HG03135 (cell line): ENCODE results near the gene FFAR3.
"Not testable (repeated sequence)": the region's sequence is repeated elsewhere in the genome, so short reads cannot be mapped to it uniquely, and the experiment has no call there.

Experiments used
- ATAC-seq: cut with Tn5 transposase; IDR thresholded peaks from one replicate; pipeline ENCODE4 v1.9.1; 2021; ENCODE audit warnings: mild to moderate bottlenecking, moderate library complexity; ENCODE audit not compliant: unreplicated experiment

Gene FFAR3

DNA sequence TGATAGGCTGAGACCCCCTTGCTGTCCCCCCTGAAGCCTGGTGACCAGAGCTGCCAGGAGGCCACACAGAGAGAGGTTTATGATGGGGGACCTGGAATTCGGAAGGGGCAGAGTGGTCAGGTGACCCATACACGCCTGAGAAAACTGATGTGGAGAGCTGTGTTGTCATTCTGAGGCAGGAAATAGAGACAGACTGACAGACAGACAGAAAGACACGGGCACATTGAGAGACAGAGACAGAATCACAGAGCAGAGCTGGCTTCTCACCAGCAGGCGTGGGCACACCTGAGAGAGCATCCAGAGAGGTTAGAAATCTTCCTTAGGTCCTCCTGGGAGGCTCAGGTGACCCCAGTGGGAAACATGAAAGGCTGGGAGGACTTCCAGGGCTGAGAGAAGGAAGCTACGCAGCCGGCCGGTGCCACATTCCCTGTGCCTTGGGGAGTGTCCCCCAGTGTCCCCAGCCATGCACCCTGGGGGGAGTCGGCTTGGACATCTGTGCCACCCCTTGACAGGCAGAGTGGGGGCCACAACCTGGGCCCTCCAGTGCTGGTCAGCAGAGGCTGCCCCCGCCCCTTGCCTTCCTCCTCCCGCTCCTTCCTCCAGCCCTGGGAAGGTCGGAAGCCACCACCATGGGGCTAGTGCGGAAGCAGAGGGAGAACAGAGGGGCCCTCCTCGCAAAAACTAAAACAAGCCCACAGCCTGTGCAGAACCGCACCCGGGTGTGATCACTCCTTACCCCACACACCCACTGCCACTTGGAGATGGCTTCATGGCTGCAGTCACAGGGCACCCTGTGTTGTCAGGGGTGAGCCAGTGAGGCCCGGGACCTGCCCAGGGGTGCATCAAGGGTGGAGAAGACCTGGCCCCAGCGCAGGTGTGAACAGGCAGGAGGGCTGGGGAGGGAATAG is 8.4 kb upstream of the FFAR3 start:
- ATAC-seq, result no peak

DNA sequence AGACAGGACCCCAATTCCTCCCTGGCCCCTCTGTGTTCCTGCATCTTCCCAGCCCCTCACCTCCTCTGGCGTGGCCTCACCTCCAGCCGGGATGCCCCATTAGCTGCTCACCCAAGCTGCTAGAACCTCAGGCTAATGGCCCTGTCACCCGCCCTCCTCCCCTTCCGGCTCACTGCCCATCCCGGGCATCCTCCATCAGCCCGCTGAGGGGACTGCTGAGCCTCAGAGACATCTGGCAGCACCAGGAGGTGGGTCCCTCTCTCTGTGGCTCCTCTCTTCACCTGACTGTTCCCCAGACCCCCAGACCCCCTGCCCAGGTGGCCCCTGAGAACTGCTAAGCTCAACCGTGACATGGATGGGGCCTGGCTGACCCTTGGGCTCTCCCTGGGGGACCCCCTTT is 7.7 kb upstream of the FFAR3 start:
- ATAC-seq, result no peak

DNA sequence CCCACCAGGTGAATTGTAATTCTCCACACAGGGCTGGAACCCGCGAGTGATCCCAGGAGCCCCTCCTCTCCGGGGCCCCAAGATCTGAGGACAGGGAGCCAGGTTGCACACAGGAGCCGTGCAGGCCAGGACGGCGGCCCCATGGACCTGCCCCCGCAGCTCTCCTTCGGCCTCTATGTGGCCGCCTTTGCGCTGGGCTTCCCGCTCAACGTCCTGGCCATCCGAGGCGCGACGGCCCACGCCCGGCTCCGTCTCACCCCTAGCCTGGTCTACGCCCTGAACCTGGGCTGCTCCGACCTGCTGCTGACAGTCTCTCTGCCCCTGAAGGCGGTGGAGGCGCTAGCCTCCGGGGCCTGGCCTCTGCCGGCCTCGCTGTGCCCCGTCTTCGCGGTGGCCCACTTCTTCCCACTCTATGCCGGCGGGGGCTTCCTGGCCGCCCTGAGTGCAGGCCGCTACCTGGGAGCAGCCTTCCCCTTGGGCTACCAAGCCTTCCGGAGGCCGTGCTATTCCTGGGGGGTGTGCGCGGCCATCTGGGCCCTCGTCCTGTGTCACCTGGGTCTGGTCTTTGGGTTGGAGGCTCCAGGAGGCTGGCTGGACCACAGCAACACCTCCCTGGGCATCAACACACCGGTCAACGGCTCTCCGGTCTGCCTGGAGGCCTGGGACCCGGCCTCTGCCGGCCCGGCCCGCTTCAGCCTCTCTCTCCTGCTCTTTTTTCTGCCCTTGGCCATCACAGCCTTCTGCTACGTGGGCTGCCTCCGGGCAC is 6.7 kb upstream of the FFAR3 start:
- no peak for ATAC-seq

DNA sequence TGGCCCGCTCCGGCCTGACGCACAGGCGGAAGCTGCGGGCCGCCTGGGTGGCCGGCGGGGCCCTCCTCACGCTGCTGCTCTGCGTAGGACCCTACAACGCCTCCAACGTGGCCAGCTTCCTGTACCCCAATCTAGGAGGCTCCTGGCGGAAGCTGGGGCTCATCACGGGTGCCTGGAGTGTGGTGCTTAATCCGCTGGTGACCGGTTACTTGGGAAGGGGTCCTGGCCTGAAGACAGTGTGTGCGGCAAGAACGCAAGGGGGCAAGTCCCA is 6.1 kb upstream of the FFAR3 start:
- ATAC-seq, result no peak

DNA sequence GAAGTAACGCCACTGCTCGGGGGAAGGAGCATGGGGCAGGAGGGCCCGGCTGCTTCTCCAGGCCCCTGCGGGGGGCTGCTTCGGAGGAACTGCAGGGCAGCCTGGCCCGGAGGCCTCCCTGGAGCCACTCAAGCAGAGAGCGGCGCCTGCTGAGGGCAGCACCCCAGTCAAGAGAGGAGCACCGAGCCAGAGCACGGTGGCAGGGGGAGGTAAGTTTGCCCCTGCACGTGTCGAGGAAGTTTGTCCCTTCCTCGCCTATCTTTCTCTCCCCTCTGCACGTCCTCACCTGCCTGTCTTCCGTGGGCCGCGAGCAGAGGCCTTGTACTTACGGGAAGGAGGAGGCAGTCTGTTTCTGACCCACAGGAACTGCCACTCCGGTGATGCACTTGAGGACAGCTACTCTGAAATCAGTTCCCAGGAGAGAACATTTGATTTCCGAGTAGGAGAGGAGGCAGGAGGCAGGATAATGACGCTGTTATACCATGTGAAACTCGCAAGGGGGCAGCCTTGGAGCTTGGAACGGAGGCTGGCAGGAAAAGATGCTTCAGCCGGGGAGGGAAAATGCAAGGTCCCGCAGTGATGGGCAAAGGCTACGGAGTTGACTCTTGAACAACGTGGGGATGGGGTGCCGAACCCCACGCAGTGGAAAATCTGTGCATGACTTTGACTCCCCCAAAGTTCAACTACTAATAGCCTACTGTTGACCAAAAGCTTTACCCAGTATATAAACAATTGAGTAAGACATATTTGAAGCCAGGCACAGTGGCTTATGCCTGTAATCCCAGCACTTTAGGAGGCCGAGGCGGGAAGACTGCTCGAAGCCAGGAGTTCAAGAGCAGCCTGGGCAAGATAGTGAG is 5.6 kb upstream of the FFAR3 start:
- ATAC-seq, result no peak

DNA sequence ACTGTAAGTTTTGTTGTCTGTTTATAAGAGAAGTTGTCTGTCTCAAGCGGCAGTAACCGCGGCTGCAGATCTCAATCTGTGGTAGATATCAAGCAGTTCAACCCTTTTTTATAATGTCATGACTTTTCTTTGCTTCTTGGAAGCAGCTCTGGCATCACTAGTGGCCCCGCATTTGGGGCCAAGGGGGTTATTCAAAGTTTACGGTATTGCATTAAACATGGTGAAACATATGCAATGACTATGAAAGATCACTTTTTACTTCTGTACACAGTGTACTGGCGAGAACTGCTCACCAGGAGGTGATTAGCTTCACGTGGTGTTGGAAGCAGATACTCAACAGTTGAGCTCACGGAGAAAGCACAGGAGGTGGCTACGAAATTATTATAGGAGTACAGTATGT is 4.6 kb upstream of the FFAR3 start:
- ATAC-seq, result no peak

DNA sequence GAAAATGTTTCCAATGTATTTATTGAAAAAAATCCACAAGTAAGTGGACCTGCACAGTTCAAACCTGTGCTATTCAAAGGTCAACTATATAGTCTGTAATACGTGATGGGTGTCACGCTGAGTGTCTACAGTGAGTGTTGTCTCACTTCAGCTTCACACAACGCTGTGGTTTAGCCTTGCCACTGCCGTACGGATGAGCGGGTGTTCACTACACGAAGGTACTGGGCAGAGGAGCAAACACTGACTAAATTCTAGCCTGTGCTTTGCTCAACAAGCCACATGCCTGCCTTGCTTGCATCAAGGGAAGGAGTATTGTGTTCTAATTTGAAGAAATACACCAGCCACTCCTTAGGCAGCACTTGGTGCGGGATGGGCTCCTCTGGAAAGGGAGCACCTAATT is 3.4 kb upstream of the FFAR3 start:
- ATAC-seq, result no peak

DNA sequence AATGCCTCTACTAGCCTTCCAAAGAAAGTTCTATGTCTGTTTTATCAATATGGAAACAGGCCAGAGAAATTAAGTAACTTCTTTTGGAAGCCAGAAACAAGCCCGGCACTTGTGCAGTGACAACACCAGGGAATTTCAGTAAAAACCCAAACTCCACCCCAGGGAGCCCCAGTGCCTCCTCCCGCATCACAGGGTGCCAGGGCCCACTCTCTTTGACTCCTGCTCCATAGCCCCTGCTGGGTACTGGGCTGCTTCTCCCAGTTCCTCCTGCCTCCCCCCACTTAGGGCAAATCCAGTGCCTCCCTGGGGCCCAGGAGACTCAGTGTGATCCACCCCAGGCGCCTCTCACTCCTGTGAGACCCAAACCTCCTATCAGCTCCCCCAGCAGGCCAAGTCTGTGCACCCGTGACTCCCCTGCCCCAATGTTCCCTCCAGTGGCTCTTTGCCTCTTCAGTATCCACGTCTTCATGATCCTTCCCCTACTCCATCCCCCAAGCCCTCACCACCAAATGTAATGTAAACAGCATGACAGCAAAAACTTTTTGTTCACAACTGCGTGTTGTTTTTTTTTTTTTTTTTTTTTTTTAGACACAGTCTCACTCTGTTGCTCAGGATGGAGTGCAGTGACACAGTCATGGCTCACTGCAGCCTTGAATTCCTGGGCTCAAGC is 2.3 kb upstream of the FFAR3 start:
- ATAC-seq, result no peak

DNA sequence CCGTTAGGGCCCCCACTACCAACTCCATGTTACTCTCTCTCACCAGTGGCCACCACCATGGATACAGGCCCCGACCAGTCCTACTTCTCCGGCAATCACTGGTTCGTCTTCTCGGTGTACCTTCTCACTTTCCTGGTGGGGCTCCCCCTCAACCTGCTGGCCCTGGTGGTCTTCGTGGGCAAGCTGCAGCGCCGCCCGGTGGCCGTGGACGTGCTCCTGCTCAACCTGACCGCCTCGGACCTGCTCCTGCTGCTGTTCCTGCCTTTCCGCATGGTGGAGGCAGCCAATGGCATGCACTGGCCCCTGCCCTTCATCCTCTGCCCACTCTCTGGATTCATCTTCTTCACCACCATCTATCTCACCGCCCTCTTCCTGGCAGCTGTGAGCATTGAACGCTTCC is 574 bp downstream of the FFAR3 start:
- not testable (repeated sequence) for ATAC-seq

DNA sequence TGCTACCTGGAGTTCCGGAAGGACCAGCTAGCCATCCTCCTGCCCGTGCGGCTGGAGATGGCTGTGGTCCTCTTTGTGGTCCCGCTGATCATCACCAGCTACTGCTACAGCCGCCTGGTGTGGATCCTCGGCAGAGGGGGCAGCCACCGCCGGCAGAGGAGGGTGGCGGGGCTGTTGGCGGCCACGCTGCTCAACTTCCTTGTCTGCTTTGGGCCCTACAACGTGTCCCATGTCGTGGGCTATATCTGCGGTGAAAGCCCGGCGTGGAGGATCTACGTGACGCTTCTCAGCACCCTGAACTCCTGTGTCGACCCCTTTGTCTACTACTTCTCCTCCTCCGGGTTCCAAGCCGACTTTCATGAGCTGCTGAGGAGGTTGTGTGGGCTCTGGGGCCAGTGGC is 1.1 kb downstream of the FFAR3 start:
- not testable (repeated sequence) for ATAC-seq

DNA sequence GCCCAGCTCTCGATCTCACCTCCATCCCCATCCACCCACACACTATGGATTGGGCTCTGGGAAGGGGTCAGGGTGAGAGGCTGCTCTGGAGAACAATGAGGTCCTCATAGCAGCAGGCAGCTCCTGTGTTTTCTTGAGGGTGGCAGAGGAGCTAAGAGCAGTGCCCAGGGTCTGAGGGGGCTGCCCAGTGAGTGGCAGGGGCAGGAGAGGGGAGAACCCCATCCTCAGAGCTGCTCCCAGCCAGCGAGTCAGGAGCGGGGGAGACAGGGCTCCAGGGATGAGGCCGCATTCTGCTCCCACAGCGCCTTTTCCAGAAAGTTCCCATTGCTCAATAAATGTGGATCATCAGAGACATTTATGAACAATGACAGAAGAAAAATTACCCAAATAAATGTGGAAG is 1.8 kb downstream of the FFAR3 start:
- not testable (repeated sequence) for ATAC-seq

DNA sequence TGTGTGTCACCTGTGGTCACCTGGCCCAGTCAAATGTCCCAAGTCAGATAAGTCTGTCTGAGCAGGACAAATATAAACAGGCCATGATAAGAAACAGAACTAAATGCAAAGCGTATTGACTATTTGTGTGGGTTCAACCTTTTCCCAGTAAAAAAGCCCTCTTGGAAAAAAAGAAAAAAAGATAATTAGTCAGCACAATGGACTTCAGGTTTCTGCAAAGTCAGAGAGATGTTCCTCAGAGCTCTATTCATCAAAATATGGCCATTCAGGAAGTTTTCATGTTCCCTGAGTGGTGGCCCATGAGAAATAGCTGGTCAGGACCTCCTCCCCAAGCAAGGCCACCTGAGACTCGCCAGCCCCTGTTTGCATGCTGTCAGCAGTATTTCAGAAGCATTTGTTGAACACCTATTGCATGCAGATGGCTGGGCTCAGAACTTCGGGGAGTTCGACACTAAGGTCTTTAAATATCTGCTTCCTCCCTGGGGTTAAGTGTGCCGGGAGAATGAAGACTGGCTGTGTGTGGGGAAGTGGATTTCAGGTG is 2.7 kb downstream of the FFAR3 start:
- ATAC-seq, result no peak

DNA sequence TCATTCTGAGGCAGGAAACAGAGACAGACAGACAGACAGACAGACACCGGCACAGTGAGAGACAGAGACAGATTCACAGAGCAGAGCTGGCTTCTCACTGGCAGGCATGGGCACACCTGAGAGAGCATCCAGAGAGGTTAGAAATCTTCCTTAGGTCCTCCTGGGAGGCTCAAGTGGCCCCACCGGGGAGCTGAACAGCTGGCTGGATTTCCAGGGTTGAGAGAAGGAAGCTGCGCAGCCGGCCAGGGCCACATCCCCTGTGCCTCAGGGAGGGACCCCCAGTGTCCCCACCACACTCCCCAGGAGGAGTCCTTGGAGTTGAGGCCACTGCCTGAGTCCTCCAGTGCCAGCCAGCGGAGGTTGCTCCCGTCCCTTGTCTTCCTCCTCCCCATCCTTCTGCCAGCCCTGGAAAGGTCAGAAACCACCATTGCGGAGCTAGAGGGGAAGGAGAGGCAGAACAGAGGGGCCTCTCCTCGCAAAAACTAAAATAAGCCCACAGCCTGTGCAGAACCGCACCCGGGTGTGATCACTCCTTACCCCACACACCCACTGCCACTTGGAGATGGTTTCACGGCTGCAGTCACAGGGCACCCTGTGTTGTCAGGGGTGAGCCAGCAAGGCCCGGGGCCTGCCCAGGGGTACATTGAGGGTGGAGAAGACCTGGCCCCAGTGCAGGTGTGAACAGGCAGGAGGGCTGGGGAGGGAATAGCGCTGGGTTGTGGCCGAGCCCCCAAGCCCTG is 4.2 kb downstream of the FFAR3 start:
- ATAC-seq, result no peak

DNA sequence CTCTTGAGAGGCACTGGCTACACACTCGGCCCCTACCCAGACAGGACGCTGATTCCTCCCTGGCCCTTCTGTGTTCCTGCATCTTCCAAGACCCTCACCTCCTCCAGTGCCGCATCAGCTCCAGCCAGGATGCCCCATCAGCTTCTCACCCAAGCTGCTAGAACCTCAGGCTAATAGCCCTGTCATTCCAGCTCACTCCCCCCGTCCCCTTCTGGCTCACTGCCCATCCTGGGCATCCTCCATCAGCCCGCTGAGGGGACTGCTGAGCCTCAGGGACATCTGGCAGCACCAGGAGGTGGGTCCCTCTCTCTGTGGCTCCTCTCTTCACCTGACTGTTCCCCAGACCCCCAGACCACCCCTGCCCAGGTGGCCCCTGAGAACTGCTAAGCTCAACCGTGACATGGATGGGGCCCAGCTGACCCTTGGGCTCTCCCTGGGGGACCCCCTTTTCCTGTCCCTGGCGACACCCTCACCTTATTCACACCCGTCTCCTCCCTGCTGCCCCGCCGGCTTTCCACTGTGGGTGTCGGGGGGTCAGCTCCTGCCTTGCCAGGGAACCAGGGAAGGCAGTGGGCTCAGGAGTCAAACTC is 4.8 kb downstream of the FFAR3 start:
- no peak for ATAC-seq

DNA sequence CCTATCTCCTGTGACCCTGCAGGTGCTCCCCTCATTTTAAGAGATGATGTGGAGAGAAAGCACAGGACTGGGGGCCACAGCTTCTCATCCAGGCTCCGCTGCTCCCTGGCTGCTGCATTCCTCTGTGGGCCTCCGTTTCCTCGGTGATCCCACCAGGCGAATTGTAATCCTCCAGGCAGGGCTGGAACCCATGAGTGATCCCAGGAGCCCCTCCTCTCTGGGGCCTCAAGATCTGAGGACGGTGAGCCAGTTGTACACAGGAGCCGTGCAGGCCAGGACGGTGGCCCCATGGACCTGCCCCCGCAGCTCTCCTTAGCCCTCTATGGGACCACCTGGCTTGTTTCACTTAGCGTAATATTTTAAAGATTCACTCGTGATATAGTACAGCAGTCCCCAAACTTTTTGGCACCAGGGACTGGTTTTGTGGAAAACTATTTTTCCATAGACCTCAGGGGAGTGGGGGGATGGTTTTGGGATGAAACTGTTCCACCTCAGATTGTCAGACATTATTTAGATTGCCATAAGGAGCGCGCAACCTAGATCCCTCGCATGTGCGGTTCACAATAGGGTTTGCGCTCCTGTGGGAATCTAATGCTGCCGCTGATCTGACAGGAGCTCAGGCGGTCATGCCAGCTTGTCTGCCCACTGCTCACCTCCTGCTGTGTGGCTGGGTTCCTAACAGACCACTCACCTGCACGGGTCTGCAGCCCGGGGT is 5.6 kb downstream of the FFAR3 start:
- ATAC-seq, result no peak

DNA sequence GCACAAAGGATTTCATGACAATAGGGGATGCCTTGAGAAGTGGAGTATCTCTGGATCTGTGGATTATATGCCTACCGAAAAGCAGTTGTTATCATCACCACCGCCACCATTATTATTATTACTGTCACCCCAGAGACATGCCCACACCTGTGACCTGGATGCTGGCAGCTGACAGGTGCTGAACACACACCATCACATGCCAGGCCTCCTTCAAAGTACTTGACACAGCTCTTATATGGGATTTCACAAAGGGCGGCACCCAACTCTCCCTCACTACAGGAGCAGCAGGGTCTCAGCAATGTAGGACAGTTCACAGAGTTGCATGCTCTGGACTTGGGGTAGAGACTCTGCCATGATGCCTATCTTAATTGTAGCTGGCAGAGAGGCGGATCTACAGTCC is 7.0 kb downstream of the FFAR3 start:
- ATAC-seq, result no peak

DNA sequence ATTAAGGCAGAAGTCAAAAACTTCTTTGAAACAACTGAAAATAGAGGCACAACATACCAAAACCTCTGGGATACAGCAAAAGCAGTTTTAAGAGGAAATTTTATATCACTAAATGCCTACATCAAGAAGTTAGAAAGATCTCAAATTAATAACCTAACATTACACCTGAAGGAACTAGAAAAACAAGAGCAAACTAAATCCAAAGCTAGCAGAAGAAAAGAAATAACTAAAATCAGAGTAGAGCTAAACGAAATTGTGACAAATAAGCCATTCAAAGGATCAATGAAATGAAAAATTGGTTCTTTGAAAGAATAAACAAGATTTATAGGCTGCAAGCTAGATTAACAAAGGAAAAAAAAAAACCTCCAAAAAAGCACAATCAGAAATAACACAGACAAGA is 10.1 kb downstream of the FFAR3 start:
- no peak for ATAC-seq

DNA sequence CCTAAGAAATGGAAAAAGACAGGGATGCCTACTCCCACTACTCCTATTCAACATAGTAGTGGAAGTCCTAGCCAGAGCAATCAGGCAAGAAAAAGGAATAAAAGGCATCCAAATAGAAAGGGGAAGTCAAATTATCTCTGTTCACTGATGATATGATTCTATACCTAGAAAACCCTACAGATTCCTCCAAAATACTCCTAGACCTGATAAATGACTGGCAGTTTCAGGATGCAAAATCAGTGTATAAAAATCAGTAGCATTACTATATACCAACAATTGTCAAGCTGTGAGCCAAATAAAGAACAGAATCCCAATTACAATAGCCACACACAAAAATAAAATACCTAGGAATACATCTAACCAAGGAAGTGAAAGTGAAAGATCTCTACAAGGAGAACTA is 11.3 kb downstream of the FFAR3 start:
- no peak for ATAC-seq

DNA sequence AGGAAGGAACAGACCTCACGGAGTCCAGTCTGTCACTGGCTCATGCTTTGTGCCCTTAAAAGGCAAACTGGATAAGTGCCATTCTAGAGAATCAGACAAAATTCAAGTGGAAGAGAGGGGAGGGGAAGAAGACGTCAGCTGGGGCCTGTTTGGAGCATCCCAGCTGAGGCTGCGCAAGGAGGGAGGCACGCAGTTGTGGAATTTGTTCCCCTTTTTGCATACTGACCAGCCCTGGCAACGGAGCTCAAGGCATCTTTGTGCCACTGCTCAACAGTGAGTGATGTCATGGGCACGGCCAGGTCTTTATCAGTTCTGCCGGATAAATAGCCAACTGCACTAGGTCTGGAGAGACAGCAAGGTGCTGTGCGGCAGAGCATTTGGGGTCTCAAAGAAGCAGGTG is 12.5 kb downstream of the FFAR3 start, which contains the start of gene GPR42:
GPR42 (plus strand) TSS at position 347 of the 400 bp plus-strand sequence. CDS start 292 bp downstream, outside the sequence.
- ATAC-seq, result no peak
